K562 (cell line): Measurements from ENCODE around the gene TSPAN18.

Experiments
- CTCF ChIP-seq, 3 experiments: IDR thresholded peaks in 2 of 3; conservative IDR thresholded peaks in 1 of 3; 2 replicates each; pipeline ENCODE4 v1.5.1; 2011 to 2012; ENCODE audit warnings: low read length in 3 of 3, mild to moderate bottlenecking in 3 of 3, control low read depth in 2 of 3, improper control_type of control experiment in 1 of 3, inconsistent platforms in 1 of 3, low read depth in 1 of 3, mixed read lengths in 1 of 3, moderate library complexity in 1 of 3; ENCODE audit not compliant: insufficient read depth in 2 of 3
- FOXP1 ChIP-seq: sonication (generic); formaldehyde crosslinking; IDR thresholded peaks from 2 replicates; pipeline ENCODE4 v1.8.0; 2022; ENCODE audit warnings: mild to moderate bottlenecking, missing genetic modification reagents
- RCOR1 ChIP-seq, 2 experiments: IDR thresholded peaks; 2 replicates each; pipeline ENCODE4 v1.6.1; 2012; ENCODE audit warnings: low read depth in 2 of 2, low read length in 2 of 2, borderline replicate concordance in 1 of 2, improper control_type of control experiment in 1 of 2
- ZNF134 ChIP-seq: fragments of 250-450 bp; sonication (Bioruptor Pico); conservative IDR thresholded peaks from 2 replicates; pipeline ENCODE4 v1.4.0; 2020

DNA sequence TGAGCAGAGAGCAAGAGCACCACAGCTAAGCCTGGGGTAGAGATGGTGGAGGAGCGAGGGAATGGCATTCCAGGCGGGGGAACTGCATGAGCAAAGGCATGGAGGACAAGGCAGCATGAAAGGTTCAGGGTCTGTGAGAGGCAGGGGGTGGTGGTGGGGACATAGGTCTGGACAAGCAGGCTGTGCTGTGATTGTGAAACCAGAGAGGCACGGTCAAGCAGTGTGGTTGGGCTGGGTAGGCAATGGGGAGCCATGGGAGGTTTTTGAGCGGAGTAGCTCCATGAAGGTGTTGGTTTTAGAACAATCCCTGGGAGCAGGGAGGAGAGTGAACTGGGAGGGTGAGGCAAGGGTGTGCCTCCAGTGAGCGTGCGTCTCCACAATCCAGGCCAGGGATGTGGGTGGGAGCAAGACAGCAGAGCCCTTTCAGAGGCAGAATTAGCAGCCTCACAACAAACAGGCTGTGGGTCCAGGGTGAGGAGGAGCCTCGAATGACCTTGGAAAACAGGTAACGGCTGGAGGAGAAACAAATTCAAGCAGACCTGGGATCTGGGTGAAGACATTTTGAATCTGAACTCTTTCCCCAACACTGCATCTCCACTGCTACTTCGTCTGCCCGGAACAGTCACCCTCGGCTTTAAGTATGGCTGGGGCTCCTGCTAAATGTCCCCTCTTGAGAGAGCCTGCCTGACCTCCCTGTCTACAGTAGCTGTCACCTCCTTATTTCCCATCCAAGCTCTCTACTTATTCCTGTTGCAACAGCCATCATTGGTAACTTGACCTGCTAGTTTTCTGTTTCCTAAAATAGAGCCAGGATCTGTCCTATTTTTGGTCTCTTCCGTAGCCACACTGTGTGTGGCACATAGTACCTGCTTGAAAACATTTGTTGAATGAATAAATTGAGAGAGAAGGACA lies 27.0 kb upstream of the TSPAN18 start:
- TF ChIP-seq CTCF (IDR thresholded peaks at IDR 0.05 in 2 of 3, conservative IDR thresholded peaks at IDR 0.05 in 1 of 3; ENCODE audit: insufficient read depth in 2 of 3, low read depth in 1 of 3, low read length in 3 of 3) (no peak), RCOR1 (IDR thresholded peaks at IDR 0.05; ENCODE audit: borderline replicate concordance in 1 of 2, low read depth in 2 of 2, low read length in 2 of 2) (no peak), ZNF134 (no peak), FOXP1 (CRISPR knock-in tag) (no peak)
